ENCODE data around the gene INSYN2B. TPM values are rescaled to one million over a fixed set of nuclear protein-coding genes. Genes with fewer than 3 reads are reported as not detected.

INSYN2B gene
- total RNA-seq, 2 experiments from 2014 or later = not detected

GRCh38 chr5:169873642-169874041, 106.7 kb downstream of the INSYN2B start:
- Mint-ChIP-seq H3K4me3 (no peak overlapping the region), H3K36me3 (peaks cover 15% of the 10 kb centered on the region), H3K27ac (no peak overlapping the region), H3K9me3 (no peaks in the 10 kb centered on the region), H3K27me3 (no peaks in the 10 kb centered on the region), H3K4me1 (peaks cover 5% of the 10 kb centered on the region)
- no peak for DNase-seq

- H3K27ac Mint-ChIP-seq = no peak overlapping the region
- H3K9me3 Mint-ChIP-seq = no peaks in the 10 kb centered on the region
- H3K27me3 Mint-ChIP-seq = no peaks in the 10 kb centered on the region
- peaks cover 18% of the 10 kb centered on the region for H3K36me3 Mint-ChIP-seq
- no peak for DNase-seq
- no peak overlapping the region for H3K4me3 Mint-ChIP-seq
- H3K4me1 Mint-ChIP-seq = peaks cover 3% of the 10 kb centered on the region
Measured at GRCh38 chr5:169871826-169872490, 108.3 kb downstream of the INSYN2B start.

DNA sequence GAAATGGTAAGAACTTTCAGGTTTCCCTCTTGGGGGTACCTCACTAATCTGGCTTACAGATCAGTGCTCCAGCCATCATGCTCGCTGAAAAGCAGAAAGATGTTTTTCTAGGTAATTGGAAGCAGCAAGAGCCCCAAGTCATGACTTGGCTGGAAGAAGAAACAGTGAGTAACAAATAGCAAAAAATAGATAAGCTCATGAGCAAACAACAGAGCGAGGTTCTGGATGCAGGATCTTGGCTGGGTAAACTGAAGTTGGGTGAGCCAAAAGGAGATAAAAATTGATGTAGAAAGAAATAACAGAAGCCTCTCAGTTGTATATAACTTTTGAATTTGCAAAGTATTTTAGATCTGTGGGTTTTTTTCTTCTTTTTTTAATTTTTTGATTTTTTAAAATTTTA, 110.1 kb downstream of the INSYN2B start:
- Mint-ChIP-seq H3K27ac (no peak overlapping the region), H3K4me1 (peaks cover 3% of the 10 kb centered on the region), H3K36me3 (peaks cover 14% of the 10 kb centered on the region), H3K9me3 (no peaks in the 10 kb centered on the region), H3K4me3 (no peak overlapping the region), H3K27me3 (no peaks in the 10 kb centered on the region)
- no peak for DNase-seq

GRCh38 chr5:169869066-169869465, 111.2 kb downstream of the INSYN2B start:
- Mint-ChIP-seq H3K27me3 (no peaks in the 10 kb centered on the region), H3K27ac (no peak overlapping the region), H3K4me3 (no peak overlapping the region), H3K36me3 (peaks cover 19% of the 10 kb centered on the region), H3K4me1 (peaks cover 3% of the 10 kb centered on the region), H3K9me3 (no peaks in the 10 kb centered on the region)
- no peak for DNase-seq

GRCh38 chr5:169867347-169867746, 112.9 kb downstream of the INSYN2B start:
- no peak for DNase-seq
- H3K36me3 Mint-ChIP-seq = peaks cover 19% of the 10 kb centered on the region
- peaks cover 5% of the 10 kb centered on the region for H3K4me1 Mint-ChIP-seq
- H3K4me3 Mint-ChIP-seq = no peak overlapping the region
- H3K27me3 Mint-ChIP-seq = no peaks in the 10 kb centered on the region
- H3K9me3 Mint-ChIP-seq = no peaks in the 10 kb centered on the region
- no peak overlapping the region for H3K27ac Mint-ChIP-seq

- Mint-ChIP-seq H3K4me1 (peaks cover 5% of the 10 kb centered on the region), H3K9me3 (no peaks in the 10 kb centered on the region), H3K27me3 (no peaks in the 10 kb centered on the region), H3K27ac (no peak overlapping the region), H3K36me3 (peaks cover 21% of the 10 kb centered on the region), H3K4me3 (no peak overlapping the region)
- DNase-seq = no peak
Measured at GRCh38 chr5:169864483-169864882, 115.8 kb downstream of the INSYN2B start.

DNA sequence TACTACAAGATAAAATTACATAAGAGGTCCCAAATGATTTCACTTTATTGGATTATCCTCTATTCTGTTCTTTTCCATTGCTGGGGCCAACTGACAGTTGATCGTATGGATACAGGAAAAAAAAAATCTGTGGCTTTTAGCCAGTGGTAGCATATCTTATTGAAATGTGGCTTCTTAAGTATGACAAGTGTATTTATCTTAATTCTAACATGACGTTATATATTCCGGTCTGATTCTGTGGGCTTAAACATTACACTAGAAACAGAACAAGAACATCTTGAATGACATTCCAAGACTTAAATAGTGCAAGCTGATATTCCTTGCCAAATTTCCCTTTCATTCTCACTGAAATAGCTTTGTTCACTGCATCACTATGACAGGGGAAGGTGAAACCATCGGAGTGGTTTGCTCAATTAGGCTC, 117.9 kb downstream of the INSYN2B start:
- Mint-ChIP-seq H3K9me3 (no peaks in the 10 kb centered on the region), H3K4me3 (no peak overlapping the region), H3K27ac (no peak overlapping the region), H3K4me1 (peaks cover 8% of the 10 kb centered on the region), H3K36me3 (peaks cover 23% of the 10 kb centered on the region), H3K27me3 (no peaks in the 10 kb centered on the region)
- DNase-seq = no peak

GRCh38 chr5:169861934-169862333, 118.4 kb downstream of the INSYN2B start:
- no peaks in the 10 kb centered on the region for H3K27me3 Mint-ChIP-seq
- no peaks in the 10 kb centered on the region for H3K9me3 Mint-ChIP-seq
- H3K4me3 Mint-ChIP-seq = no peak overlapping the region
- peaks cover 27% of the 10 kb centered on the region for H3K36me3 Mint-ChIP-seq
- no peak overlapping the region for H3K27ac Mint-ChIP-seq
- DNase-seq = no peak
- H3K4me1 Mint-ChIP-seq = peaks cover 8% of the 10 kb centered on the region

GRCh38 chr5:169861433-169861832, 118.9 kb downstream of the INSYN2B start:
- no peak overlapping the region for H3K4me3 Mint-ChIP-seq
- H3K4me1 Mint-ChIP-seq = peaks cover 9% of the 10 kb centered on the region
- H3K36me3 Mint-ChIP-seq = peaks cover 28% of the 10 kb centered on the region
- no peak overlapping the region for H3K27ac Mint-ChIP-seq
- H3K27me3 Mint-ChIP-seq = no peaks in the 10 kb centered on the region
- DNase-seq = no peak
- no peaks in the 10 kb centered on the region for H3K9me3 Mint-ChIP-seq

DNA sequence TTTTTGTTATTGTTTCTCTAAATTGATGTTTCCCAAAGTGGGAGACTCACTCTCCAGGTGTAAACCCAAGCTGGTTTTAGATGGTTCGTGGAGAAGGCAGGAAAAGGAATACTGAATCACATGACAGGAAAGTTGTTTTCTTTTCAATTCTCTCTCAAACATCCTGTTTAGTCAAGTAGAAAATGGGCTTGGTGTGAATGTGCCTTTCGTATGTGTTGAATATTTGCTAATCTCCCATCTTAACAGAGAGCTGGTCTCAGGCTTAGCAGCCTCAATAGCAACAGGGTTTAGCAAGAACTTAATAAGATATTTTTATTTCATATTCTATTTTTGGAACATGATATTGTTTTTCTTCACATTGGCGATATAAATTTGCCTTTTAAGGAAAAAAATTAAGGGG, 119.7 kb downstream of the INSYN2B start:
- Mint-ChIP-seq H3K27me3 (no peaks in the 10 kb centered on the region), H3K36me3 (peaks cover 35% of the 10 kb centered on the region), H3K4me3 (no peak overlapping the region), H3K27ac (no peak overlapping the region), H3K4me1 (peaks cover 7% of the 10 kb centered on the region), H3K9me3 (no peaks in the 10 kb centered on the region)
- DNase-seq = no peak

GRCh38 chr5:169856571-169856970, 123.7 kb downstream of the INSYN2B start:
- Mint-ChIP-seq H3K4me1 (peaks cover 15% of the 10 kb centered on the region), H3K27me3 (no peaks in the 10 kb centered on the region), H3K4me3 (no peak overlapping the region), H3K9me3 (peaks cover 12% of the 10 kb centered on the region), H3K36me3 (peaks cover 57% of the 10 kb centered on the region), H3K27ac (no peak overlapping the region)
- DNase-seq = no peak

- Mint-ChIP-seq H3K9me3 (peaks cover 34% of the 10 kb centered on the region), H3K27ac (no peak overlapping the region), H3K4me3 (no peak overlapping the region), H3K36me3 (peaks cover 86% of the 10 kb centered on the region), H3K4me1 (peaks cover 10% of the 10 kb centered on the region), H3K27me3 (no peaks in the 10 kb centered on the region)
- DNase-seq = no peak
Measured at GRCh38 chr5:169851321-169851850, 128.9 kb downstream of the INSYN2B start.

- H3K27ac Mint-ChIP-seq = no peak overlapping the region
- no peaks in the 10 kb centered on the region for H3K27me3 Mint-ChIP-seq
- peaks cover 86% of the 10 kb centered on the region for H3K36me3 Mint-ChIP-seq
- H3K9me3 Mint-ChIP-seq = peaks cover 34% of the 10 kb centered on the region
- peaks cover 8% of the 10 kb centered on the region for H3K4me1 Mint-ChIP-seq
- no peak overlapping the region for H3K4me3 Mint-ChIP-seq
- DNase-seq = no peak
Measured at GRCh38 chr5:169850409-169850808, 129.9 kb downstream of the INSYN2B start.

GRCh38 chr5:169848792-169849191, 131.5 kb downstream of the INSYN2B start:
- DNase-seq = no peak
- Mint-ChIP-seq H3K4me1 (peaks cover 6% of the 10 kb centered on the region), H3K4me3 (no peak overlapping the region), H3K9me3 (peaks cover 34% of the 10 kb centered on the region), H3K36me3 (peaks cover 89% of the 10 kb centered on the region), H3K27ac (no peak overlapping the region), H3K27me3 (no peaks in the 10 kb centered on the region)

DNA sequence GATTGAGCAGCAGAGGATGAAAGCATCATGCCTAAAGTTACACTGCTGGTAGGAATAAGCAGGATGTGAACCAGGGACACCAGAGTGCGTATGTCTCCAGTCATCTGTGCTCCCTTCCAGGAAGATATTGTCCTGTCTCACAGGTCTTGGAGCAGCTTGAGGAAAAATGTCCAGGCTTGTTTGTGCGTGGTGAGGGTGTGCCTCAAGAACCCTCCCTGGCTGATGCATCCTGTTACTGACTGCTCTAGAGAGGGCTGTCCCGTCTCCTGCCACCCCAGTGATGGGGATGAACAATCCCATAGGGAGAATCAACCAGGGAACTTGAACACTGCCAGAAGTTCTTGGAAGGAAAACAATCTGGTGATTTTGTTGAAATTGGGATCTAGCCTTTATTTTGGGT, 132.0 kb downstream of the INSYN2B start:
- peaks cover 85% of the 10 kb centered on the region for H3K36me3 Mint-ChIP-seq
- H3K27me3 Mint-ChIP-seq = no peaks in the 10 kb centered on the region
- no peak overlapping the region for H3K27ac Mint-ChIP-seq
- H3K4me3 Mint-ChIP-seq = no peak overlapping the region
- peaks cover 5% of the 10 kb centered on the region for H3K4me1 Mint-ChIP-seq
- DNase-seq = no peak
- peaks cover 34% of the 10 kb centered on the region for H3K9me3 Mint-ChIP-seq

DNA sequence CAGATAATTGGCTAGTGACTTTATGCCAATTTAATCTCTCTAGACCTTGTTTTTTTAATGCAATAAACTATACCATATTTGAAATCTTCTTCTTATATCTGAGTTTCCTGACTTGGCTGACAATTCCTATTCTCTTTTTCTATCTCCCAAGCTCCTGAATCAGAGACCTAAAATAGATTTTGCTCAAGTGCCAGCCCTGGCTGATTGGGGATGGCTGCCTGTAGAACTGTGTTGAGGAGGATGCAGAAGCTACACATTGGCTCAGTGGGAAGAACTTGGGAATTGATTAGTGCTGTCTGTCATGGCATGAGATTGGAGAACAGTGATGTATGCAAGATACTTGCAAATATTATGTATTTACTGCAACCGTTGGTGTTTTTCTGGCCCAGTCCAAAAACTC, 132.8 kb downstream of the INSYN2B start:
- Mint-ChIP-seq H3K27ac (no peak overlapping the region), H3K9me3 (peaks cover 30% of the 10 kb centered on the region), H3K4me3 (no peak overlapping the region), H3K27me3 (no peaks in the 10 kb centered on the region), H3K36me3 (peaks cover 84% of the 10 kb centered on the region), H3K4me1 (peaks cover 4% of the 10 kb centered on the region)
- DNase-seq = no peak
